ENCODE results near the gene ATG2B.

- TF ChIP-seq ZNF175 (tag by site-specific recombination; IDR thresholded peaks at IDR 0.05) (no peak), KLF9 (tag by site-specific recombination; IDR thresholded peaks at IDR 0.05; ENCODE audit: low read depth) (peak; percentile 96), REST (tag by site-specific recombination; IDR thresholded peaks at IDR 0.05) (peak; percentile 45; the same call in 1 of the 2 replicates), CTCF (tag by site-specific recombination; IDR thresholded peaks at IDR 0.05) (no peak; the same call in 1 of the 2 replicates), ZNF121 (tag by site-specific recombination; IDR thresholded peaks at IDR 0.05) (no peak), ZNF580 (tag by site-specific recombination; IDR thresholded peaks at IDR 0.05) (no peak), ZNF114 (tag by site-specific recombination; IDR thresholded peaks at IDR 0.05) (no peak), ZFP37 (tag by site-specific recombination; IDR thresholded peaks at IDR 0.05) (0 out of 2 replicates have a peak, but pooled peaks have one; percentile 52), KLF16 (tag by site-specific recombination; IDR thresholded peaks at IDR 0.05) (peak; percentile 19; the same call in 1 of the 2 replicates)
- TF ChIP-seq, protein P1, sequence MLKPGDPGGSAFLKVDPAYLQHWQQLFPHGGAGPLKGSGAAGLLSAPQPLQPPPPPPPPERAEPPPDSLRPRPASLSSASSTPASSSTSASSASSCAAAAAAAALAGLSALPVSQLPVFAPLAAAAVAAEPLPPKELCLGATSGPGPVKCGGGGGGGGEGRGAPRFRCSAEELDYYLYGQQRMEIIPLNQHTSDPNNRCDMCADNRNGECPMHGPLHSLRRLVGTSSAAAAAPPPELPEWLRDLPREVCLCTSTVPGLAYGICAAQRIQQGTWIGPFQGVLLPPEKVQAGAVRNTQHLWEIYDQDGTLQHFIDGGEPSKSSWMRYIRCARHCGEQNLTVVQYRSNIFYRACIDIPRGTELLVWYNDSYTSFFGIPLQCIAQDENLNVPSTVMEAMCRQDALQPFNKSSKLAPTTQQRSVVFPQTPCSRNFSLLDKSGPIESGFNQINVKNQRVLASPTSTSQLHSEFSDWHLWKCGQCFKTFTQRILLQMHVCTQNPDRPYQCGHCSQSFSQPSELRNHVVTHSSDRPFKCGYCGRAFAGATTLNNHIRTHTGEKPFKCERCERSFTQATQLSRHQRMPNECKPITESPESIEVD (tag by site-specific recombination; IDR thresholded peaks at IDR 0.05) = no peak
These were observed 28.4 kb upstream of the ATG2B start for GRCh38 chr14:96391293-96392118.

Data from HEK293 (cell line).